HEK293T (cell line): ENCODE measurements around the gene ZNF511.

Experiments used
- CTCF ChIA-PET: fragments of 350-600 bp; formaldehyde crosslinking; extraction: SDS; loops from one replicate; lab custom pipeline; 2021; ENCODE audit warnings: antibody characterized with exemption, inconsistent platforms; lab: Yijun Ruan, JAX
- POLR2A ChIA-PET: fragments of 350-600 bp; formaldehyde crosslinking; extraction: SDS; loops from one replicate; lab custom pipeline; 2020; ENCODE audit warnings: antibody characterized with exemption, inconsistent platforms; lab: Yijun Ruan, JAX
- DNase-seq: peaks from one replicate; pipeline ENCODE4 v3.0.0; 2012; ENCODE audit warnings: mixed read lengths; ENCODE audit errors: extremely low spot score
- ARNT ChIP-seq: fragments of 450-650 bp; IDR thresholded peaks from 2 replicates; pipeline ENCODE4 v1.6.1; 2017; ENCODE audit warnings: mild to moderate bottlenecking
- BHLHE40 ChIP-seq: fragments of 450-650 bp; IDR thresholded peaks from 2 replicates; pipeline ENCODE4 v1.6.1; 2016; ENCODE audit warnings: mild to moderate bottlenecking, moderate library complexity, borderline replicate concordance
- CTBP1 ChIP-seq: fragments of 450-650 bp; IDR thresholded peaks from 2 replicates; pipeline ENCODE4 v1.6.1; 2016; ENCODE audit warnings: borderline replicate concordance
- ELF4 ChIP-seq: fragments of 450-650 bp; IDR thresholded peaks from 2 replicates; pipeline ENCODE4 v1.6.1; 2017; ENCODE audit warnings: antibody characterized with exemption
- FOXA1 ChIP-seq: fragments of 450-650 bp; IDR thresholded peaks from 2 replicates; pipeline ENCODE4 v1.6.1; 2016; ENCODE audit warnings: mild to moderate bottlenecking
- FOXK2 ChIP-seq: fragments of 450-650 bp; IDR thresholded peaks from 2 replicates; pipeline ENCODE4 v1.6.1; 2016; ENCODE audit warnings: mild to moderate bottlenecking
- FOXM1 ChIP-seq: fragments of 450-650 bp; IDR thresholded peaks from 2 replicates; pipeline ENCODE4 v1.6.1; 2017; ENCODE audit warnings: mild to moderate bottlenecking, borderline replicate concordance
- HDGF ChIP-seq: fragments of 450-650 bp; IDR thresholded peaks from 2 replicates; pipeline ENCODE4 v1.6.1; 2017; ENCODE audit warnings: antibody characterized with exemption, borderline replicate concordance
- L3MBTL2 ChIP-seq: fragments of 450-650 bp; conservative IDR thresholded peaks from 2 replicates; pipeline ENCODE4 v1.6.1; 2016; ENCODE audit warnings: mild to moderate bottlenecking
- LEF1 ChIP-seq: fragments of 450-650 bp; IDR thresholded peaks from 2 replicates; pipeline ENCODE4 v1.6.1; 2017; ENCODE audit warnings: mild to moderate bottlenecking, borderline replicate concordance
- NFRKB ChIP-seq: fragments of 450-650 bp; IDR thresholded peaks from 2 replicates; pipeline ENCODE4 v1.6.1; 2016; ENCODE audit warnings: mild to moderate bottlenecking, moderate library complexity
- PKNOX1 ChIP-seq: fragments of 450-650 bp; IDR thresholded peaks from 2 replicates; pipeline ENCODE4 v1.6.1; 2016
- SP1 ChIP-seq: fragments of 450-650 bp; IDR thresholded peaks from 2 replicates; pipeline ENCODE4 v1.6.1; 2017
- SUZ12 ChIP-seq: fragments of 450-650 bp; IDR thresholded peaks from 2 replicates; pipeline ENCODE4 v1.6.1; 2016; ENCODE audit warnings: mild to moderate bottlenecking
- TARDBP ChIP-seq: fragments of 450-650 bp; IDR thresholded peaks from 2 replicates; pipeline ENCODE4 v1.6.1; 2016
- ZNF384 ChIP-seq: fragments of 450-650 bp; IDR thresholded peaks from 2 replicates; pipeline ENCODE4 v1.6.1; 2016

The ZNF511 gene

GRCh38 chr10:133282846-133283390 is 25.8 kb upstream of the ZNF511 start:
- CTCF ChIA-PET: no interaction called here
- POLR2A ChIA-PET: no interaction called here
- DNase-seq: no peak
- TF ChIP-seq CTBP1 (no peak), FOXM1 (no peak), ARNT (no peak), TARDBP (no peak), ELF4 (no peak), SUZ12 (no peak), FOXA1 (no peak), PKNOX1 (no peak), BHLHE40 (no peak), ZNF384 (no peak), FOXK2 (no peak), NFRKB (no peak), HDGF (no peak), SP1 (no peak), L3MBTL2 (no peak), LEF1 (no peak)

GRCh38 chr10:133283931-133284330 is 24.8 kb upstream of the ZNF511 start:
- TF ChIP-seq SUZ12: no peak
- no peak for TF ChIP-seq HDGF
- no peak for TF ChIP-seq L3MBTL2
- TF ChIP-seq SP1: no peak
- TF ChIP-seq FOXA1: no peak
- no peak for TF ChIP-seq CTBP1
- TF ChIP-seq ELF4: no peak
- TF ChIP-seq PKNOX1: no peak
- TF ChIP-seq BHLHE40: no peak
- no peak for TF ChIP-seq NFRKB
- TF ChIP-seq ARNT: no peak
- TF ChIP-seq LEF1: no peak
- TF ChIP-seq FOXK2: no peak
- ChIA-PET CTCF (no interaction called here), POLR2A (no interaction called here)
- DNase-seq: no peak

GRCh38 chr10:133285217-133285616 is 23.5 kb upstream of the ZNF511 start:
- CTCF ChIA-PET: no interaction called here
- TF ChIP-seq FOXA1: no peak
- TF ChIP-seq FOXM1: no peak
- no peak for TF ChIP-seq TARDBP
- no peak for TF ChIP-seq ELF4
- TF ChIP-seq ZNF384: no peak
- no peak for TF ChIP-seq SUZ12
- POLR2A ChIA-PET: no interaction called here
- DNase-seq: no peak

GRCh38 chr10:133286366-133286765 is 22.3 kb upstream of the ZNF511 start:
- ChIA-PET POLR2A (no interaction called here), CTCF (no interaction called here)
- no peak for DNase-seq
- TF ChIP-seq ZNF384: no peak
- TF ChIP-seq FOXK2: no peak
- TF ChIP-seq SUZ12: no peak
- no peak for TF ChIP-seq NFRKB
- no peak for TF ChIP-seq TARDBP
- no peak for TF ChIP-seq FOXA1
- no peak for TF ChIP-seq L3MBTL2
- TF ChIP-seq HDGF: no peak
- TF ChIP-seq BHLHE40: no peak
- no peak for TF ChIP-seq ELF4
- no peak for TF ChIP-seq PKNOX1
- no peak for TF ChIP-seq SP1
- TF ChIP-seq LEF1: no peak
- TF ChIP-seq CTBP1: no peak
- TF ChIP-seq FOXM1: no peak
- no peak for TF ChIP-seq ARNT

GRCh38 chr10:133287832-133288500 is 20.7 kb upstream of the ZNF511 start:
- no peak for DNase-seq
- ChIA-PET CTCF (no interaction called here), POLR2A (no interaction called here)
- TF ChIP-seq FOXM1 (no peak), TARDBP (no peak), FOXK2 (no peak), ELF4 (no peak), FOXA1 (no peak), ARNT (no peak), LEF1 (no peak), CTBP1 (no peak), HDGF (no peak), SP1 (no peak), NFRKB (no peak), BHLHE40 (no peak), SUZ12 (no peak), ZNF384 (no peak), L3MBTL2 (no peak), PKNOX1 (no peak)
